ENCODE data around the gene DCAF4.
A peak's percentile ranks its signal among the peaks of the same experiment; 100 is the strongest.

DCAF4 gene

GRCh38 chr14:72902801-72903530 is 23.3 kb upstream of the DCAF4 start:
- H3K27ac ChIP-seq, result no peak overlapping the region
- ChIA-PET POLR2A (ENCODE audit: low non-redundant PET) (no interaction called here), CTCF (interaction anchor here (0.8 to 3.5 kb wide), 2 partner anchors 388 to 389 kb away, joined by 3 to 100 read pairs; no protein-coding TSS in a partner anchor)
- DNase-seq (ENCODE audit: low spot score), result no peak
- no peak for TF ChIP-seq CTCF (conservative IDR thresholded peaks at IDR 0.05; ENCODE audit: low read depth)

GRCh38 chr14:72903716-72904115 is 22.5 kb upstream of the DCAF4 start:
- no peak for TF ChIP-seq CTCF (conservative IDR thresholded peaks at IDR 0.05; ENCODE audit: low read depth)
- ChIA-PET POLR2A (ENCODE audit: low non-redundant PET) (no interaction called here), CTCF (interaction anchor here (0.7 to 3.5 kb wide), 3 partner anchors 11 to 389 kb away, joined by 3 to 100 read pairs (median 3); no protein-coding TSS in a partner anchor)
- no peak for DNase-seq (ENCODE audit: low spot score)
- H3K27ac ChIP-seq, result no peak overlapping the region

GRCh38 chr14:72904218-72904617 is 22.0 kb upstream of the DCAF4 start:
- no peak overlapping the region for H3K27ac ChIP-seq
- no peak for TF ChIP-seq CTCF (conservative IDR thresholded peaks at IDR 0.05; ENCODE audit: low read depth)
- ChIA-PET CTCF (interaction anchor here (0.6 to 3.5 kb wide), 5 partner anchors 10 to 482 kb away, joined by 3 to 100 read pairs (median 3); no protein-coding TSS in a partner anchor), POLR2A (ENCODE audit: low non-redundant PET) (no interaction called here)
- no peak for DNase-seq (ENCODE audit: low spot score)

GRCh38 chr14:72904840-72905561 is 21.3 kb upstream of the DCAF4 start:
- peak; percentile 64 for DNase-seq (ENCODE audit: low spot score)
- peak; percentile 90 for TF ChIP-seq CTCF (conservative IDR thresholded peaks at IDR 0.05; ENCODE audit: low read depth)
- POLR2A ChIA-PET (ENCODE audit: low non-redundant PET), result no interaction called here
- no peak overlapping the region for H3K27ac ChIP-seq
- CTCF ChIA-PET, result interaction anchor here (0.6 to 3.5 kb wide), 16 partner anchors 9 to 482 kb away, joined by 3 to 100 read pairs (median 4); partner anchors contain the start of gene DPF3

- POLR2A ChIA-PET (ENCODE audit: low non-redundant PET), result no interaction called here
- no peak for TF ChIP-seq CTCF (conservative IDR thresholded peaks at IDR 0.05; ENCODE audit: low read depth)
- DNase-seq (ENCODE audit: low spot score), result no peak
- no peak overlapping the region for H3K27ac ChIP-seq
- CTCF ChIA-PET, result interaction anchor here (3.5 kb wide), 1 partner anchor 392 kb away, joined by 100 read pairs; no protein-coding TSS in a partner anchor
Measured at GRCh38 chr14:72906316-72906715, 19.9 kb upstream of the DCAF4 start.

GRCh38 chr14:72906879-72907278 is 19.4 kb upstream of the DCAF4 start:
- H3K27ac ChIP-seq, result no peak overlapping the region
- TF ChIP-seq CTCF (conservative IDR thresholded peaks at IDR 0.05; ENCODE audit: low read depth), result no peak
- ChIA-PET POLR2A (ENCODE audit: low non-redundant PET) (no interaction called here), CTCF (no interaction called here)
- DNase-seq (ENCODE audit: low spot score), result no peak
